Activated CD4-positive, alpha-beta T cell treated with anti-CD3 and anti-CD28 coated beads for 24 hours (primary cell): ENCODE measurements around the gene YWHAQ.

Experiments used
- DNase-seq, 2 donors: peaks; one replicate each; pipeline ENCODE4 v3.0.0-alpha.2; 2020; ENCODE audit warnings: low read depth in 2 of 2

The YWHAQ gene

DNA sequence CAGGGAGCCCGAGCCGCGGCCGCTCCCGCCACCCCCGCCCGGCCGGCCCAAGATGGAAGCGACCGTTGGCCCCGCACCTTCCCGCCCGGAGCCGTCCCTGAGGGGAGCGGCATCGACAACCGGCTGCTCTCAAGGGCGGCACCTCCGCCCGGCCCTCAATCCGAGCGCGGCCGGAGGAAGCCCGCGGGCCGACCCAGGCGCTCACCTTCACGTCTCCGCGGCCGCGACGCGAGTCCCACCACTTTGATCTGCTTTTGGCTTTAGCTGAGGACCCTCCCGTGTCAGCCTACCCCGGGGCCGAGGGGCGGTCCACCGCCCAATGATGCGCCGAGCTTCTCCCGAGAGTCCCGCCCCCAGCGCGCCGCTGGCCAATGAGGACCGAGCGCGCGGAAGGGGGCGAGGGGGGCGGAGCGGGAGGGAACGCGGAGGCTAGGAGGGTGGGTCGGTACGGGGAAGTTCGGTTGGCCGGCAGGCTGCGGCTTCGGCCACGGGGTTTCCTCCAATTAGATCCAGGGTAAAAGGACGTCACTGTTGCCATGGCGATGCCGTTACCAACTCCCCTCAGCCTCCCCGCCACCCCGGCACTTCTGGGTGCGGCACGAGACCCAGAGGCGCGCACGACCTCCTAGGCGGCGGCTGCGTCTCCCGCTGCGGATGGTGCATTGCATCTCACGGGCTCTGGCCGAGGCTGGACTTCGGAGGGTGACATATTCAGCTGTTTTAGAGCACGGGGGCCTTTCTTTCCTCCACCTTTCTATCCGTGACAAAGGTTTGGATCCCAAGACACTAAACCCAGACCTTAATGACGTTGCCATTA, at the start of gene YWHAQ:
YWHAQ (minus strand) TSS at position 262 of the 817 bp plus-strand sequence. CDS start 545 bp downstream, outside the sequence.
- peak; percentile 96 for DNase-seq

DNA sequence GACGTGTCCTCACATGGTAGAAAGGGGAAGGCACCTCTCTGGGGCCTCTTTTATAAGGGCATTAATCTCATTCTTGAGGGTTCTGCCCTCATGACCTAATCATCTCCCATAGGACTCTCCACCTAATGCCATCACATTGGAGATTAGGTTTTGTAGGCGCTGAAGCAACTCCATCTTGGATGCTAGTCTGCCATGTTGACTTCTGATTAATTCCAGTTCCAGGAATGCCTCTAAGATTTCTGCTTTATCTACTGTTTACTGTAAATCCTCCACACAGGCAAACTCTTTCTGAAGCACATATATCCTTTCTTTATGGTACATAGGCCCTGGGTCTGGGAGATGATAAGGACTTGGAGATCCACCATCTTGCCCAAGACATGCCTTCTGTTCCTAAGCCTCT, 49.3 kb upstream of the YWHAQ start:
- no peak for DNase-seq

- no peak for DNase-seq
Observed at GRCh38 chr2:9679218-9679617, 48.4 kb upstream of the YWHAQ start.

- no peak for DNase-seq
Observed at GRCh38 chr2:9678544-9678943, 47.7 kb upstream of the YWHAQ start.

DNA sequence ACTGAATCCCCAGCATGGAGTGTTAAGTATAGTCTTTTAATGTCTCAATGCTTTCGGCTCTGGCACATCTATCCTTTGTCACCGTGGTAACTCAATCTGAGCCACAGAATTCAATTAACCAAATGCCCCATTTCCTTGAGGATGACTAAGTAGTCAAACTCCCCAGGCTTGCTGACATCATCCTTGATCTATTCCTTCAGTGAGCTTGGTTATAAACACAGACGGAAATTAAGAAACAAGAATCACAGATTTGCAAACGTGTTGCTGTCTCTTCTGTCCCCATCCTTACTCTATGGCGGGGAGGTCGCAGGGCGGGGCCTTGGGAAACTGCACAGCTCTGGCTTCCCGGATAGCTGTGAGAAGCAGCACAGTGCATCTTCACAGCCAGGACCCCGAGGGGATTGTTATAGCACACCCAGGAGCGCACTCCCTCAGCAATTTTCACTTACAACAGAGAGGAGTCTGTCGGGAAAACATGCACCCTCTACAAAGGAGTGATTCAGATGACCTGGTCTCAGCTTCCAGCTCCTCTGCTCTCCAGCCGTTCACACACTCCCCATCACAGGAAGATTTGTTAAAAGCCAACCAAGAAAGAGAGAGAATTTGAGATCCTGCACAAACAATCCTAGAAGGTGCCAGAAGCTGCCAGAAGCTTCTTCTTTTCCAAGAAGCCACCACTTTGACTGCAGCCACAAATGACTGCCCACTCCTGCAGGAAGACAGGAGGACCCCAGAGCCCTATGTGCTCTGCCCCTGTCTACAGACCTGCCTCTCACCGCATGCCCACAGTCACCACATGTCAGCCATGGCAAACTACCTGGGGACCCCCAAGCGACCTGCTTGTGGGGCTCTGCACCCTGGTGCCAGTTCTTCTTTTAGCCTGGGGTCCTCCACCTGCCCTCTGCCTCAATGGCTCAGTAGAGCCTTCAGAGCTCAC, 44.9 kb upstream of the YWHAQ start:
- no peak for DNase-seq

DNA sequence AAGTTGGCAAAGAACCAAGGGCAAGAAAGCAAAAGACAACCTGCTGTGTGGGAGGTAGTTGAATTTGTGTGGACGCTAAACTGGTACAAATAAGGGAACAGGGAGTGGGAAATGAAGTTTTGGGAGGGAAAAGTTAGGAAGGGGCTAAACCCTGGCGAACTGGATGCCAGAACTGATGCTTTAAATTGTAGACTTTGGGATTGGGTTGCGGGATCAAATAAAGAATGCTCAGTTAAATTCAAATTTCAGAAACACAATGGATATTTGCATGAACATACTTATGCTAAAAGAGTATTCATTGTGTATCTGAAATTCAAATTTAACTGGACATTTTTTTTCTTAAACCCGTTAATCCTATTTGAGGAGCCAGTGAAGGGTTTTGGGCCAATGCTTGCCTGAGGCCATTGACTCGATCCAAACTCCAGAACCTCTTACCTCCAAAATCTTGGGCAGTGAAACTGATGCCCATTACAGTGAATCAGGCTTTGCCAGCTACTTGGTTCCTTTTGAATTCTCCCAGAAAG, 44.2 kb upstream of the YWHAQ start:
- no peak for DNase-seq

DNA sequence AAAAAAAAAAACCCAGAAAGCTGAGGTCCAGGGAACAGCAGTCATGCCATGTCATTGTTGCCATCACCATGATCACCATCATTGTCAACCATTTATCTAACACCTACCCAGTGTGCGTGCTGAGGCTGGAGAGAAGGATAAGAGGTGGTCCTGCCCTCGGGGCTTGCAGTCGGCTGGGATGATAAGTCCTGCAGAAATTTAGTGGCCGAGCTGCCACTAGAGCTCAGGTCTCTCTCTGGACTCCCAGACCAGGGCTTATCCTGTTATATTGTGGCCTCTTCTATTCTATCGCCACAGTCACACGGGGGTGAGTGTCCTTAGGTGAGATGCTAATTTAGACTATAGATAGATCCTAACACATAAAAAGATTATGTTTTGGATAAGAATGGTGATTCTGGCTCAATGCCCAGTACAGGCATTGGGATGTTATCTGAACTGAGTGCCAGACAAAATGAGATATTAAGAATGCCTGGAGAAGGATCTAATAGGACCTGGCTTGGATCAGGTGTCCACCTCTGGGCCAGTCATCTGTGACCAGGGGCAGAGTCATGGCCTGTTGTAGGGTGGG, 43.2 kb upstream of the YWHAQ start:
- DNase-seq = no peak

GRCh38 chr2:9668687-9669345, 38.0 kb upstream of the YWHAQ start:
- DNase-seq = no peak

- no peak for DNase-seq
Observed at GRCh38 chr2:9667826-9668225, 37.0 kb upstream of the YWHAQ start.

GRCh38 chr2:9666306-9666705, 35.5 kb upstream of the YWHAQ start:
- DNase-seq = no peak

DNA sequence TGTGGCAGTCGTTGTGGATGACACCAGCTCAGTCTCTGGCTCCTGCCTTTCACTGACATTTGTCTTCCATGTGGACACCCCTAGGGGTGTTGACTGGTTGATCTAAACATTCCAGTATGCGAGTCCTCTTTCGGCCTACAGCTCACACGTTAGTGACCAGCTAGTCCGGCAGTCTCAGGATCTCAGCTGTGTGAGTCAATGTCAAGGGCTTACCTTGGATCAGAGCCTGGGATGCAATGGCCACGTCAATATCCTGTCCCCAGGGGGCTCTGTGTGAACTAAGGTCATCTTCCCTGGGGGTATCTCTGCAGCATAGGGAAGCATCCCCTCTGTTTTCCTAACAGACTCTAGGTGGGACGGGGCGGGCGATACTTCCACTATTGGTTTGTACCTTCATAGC, 35.1 kb upstream of the YWHAQ start:
- no peak for DNase-seq

GRCh38 chr2:9664365-9664764, 33.6 kb upstream of the YWHAQ start:
- no peak for DNase-seq

- no peak for DNase-seq
Observed at GRCh38 chr2:9663008-9663879, 32.4 kb upstream of the YWHAQ start.

GRCh38 chr2:9661261-9661660, 30.5 kb upstream of the YWHAQ start:
- no peak for DNase-seq

DNA sequence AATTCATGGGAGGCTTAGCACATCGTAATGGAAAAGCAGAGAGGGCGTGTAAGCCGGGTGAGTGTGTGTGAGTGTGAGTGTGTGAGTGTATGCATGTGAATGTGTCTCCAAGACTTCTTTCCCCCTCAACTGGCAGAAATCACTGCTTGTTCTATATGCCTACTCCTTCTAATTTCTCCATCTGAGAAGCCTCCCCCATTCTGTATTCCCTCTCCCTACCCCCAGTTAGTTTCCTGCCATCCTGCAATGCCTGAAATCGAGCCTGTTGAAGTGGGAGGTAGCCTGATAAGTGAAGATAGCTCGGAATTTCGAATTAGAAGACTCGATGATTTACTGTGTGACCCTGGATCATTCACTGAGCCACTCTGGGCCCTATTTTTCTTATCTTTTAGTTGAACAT, 30.0 kb upstream of the YWHAQ start:
- no peak for DNase-seq

- DNase-seq = no peak
Observed at GRCh38 chr2:9660154-9660553, 29.4 kb upstream of the YWHAQ start.

DNA sequence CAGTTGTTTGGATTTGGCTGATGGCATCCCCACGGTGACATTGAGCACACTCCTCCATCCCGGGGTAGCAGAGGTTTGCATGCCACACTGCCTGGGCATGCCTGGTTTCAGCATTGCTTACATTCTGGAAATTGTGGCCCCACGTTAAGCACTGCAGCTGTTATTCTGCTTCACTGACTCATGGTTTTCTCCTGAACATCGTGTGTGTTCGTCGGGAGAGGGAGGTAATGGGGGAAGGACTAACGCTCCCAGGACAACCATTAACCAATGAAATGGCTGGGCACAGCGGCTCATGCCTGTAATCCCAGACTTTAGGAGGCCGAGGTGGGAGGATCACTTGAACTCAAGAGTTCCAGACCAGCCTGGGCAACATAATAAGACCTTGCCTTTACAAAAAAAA, 28.2 kb upstream of the YWHAQ start:
- DNase-seq = no peak

- DNase-seq = no peak
Observed at GRCh38 chr2:9657731-9658130, 26.9 kb upstream of the YWHAQ start.

- no peak for DNase-seq
Observed at GRCh38 chr2:9657083-9657482, 26.3 kb upstream of the YWHAQ start.

GRCh38 chr2:9656270-9656766, 25.5 kb upstream of the YWHAQ start:
- DNase-seq = peak; percentile 36 to 38
